Islet of Langerhans (tissue), 1 donor: ENCODE data around the gene STK38L.
A peak's percentile ranks its signal among the peaks of the same experiment; 100 is the strongest.

Experiments used
- FAIRE-seq: peaks from one replicate; lab custom pipeline; 2011; peaks lifted over from hg19 to GRCh38; lab: Jason Lieb, UNC

The STK38L gene

DNA sequence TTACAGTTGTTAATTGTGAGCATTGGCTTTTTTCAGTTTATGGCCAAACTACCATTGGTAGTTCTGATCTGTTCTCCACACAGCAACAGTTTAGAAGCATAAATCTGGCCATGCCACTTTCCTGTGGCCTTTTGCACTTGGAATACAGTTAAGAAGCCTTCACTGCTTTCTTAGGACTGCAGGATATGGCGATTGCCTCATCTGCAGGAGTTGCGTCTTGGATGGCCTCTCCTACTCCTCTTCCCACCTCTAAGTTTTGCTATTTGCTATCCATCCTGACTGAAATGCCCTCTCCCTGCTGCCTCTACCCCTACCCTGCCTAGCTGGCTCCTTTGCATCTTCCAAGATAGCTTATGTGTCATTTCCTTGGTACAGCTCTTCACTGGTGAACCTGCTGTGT lies 75.8 kb downstream of the STK38L start:
- no peak for FAIRE-seq

DNA sequence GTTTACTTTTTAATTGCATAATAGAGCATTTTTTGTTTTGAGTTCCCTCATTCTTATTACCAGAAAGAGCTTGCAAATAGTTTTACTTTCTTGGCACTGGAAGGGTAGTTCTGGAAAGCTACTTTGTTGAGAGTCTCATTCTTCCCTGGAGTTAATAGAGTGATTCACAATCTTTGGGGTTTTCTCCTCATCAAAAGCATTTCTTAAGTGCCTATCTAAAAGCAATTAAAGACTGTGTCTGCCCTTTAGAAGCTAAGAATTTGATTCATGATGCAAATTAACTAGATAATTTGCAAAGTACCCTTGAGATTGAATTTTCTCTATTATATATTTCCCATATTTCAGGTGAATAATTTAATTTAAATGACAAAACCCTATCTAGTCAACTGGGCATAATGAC lies 80.4 kb downstream of the STK38L start:
- peak; percentile 21 for FAIRE-seq

DNA sequence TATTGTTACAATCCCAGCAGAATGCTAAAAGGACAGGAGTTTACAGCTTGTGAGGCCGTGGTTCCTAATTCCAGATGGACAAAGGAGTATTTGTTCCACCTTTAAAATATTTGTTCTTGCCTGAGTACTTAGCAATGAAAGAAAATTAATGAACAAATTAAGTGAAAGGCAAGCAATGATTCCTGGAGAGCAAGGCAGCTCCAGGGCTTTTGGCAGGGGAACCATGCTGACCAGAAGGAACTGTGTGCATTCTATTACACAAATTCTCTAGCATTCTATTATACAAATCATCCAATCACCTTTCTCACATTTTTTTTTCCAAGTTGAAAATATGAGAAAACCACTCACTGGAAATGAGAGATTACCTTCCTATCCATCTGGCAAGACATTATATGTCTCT lies 86.8 kb downstream of the STK38L start:
- FAIRE-seq = no peak

DNA sequence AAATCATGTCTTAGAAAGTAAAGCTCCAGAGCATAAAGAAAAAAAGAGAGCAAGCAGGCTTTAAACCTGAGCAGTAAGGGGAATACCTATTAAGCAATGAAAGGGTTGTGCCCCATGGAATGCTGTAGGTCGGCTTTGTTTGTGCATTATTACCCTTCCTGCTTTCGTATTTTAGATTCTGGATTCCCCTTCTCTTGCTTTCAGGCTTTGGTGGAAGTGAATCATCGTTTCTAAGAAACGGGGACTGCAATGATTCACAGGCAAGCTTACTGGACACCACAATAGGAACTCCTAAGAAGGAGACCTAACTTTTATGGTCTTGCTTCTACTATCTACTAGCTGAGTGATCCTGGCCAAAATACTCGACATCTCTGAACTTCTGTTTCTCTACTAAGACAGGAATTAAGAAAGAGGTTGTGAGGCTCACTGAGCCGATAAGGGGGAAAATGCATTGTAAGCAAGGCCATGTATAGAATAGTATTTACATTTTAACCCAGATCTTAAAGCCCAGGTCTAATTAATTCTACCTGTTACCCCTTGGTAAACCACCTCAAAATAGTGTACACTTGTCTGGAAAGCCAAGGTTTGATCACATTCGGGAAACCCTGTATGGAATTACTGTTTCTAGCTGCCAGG lies 87.3 kb downstream of the STK38L start:
- no peak for FAIRE-seq

DNA sequence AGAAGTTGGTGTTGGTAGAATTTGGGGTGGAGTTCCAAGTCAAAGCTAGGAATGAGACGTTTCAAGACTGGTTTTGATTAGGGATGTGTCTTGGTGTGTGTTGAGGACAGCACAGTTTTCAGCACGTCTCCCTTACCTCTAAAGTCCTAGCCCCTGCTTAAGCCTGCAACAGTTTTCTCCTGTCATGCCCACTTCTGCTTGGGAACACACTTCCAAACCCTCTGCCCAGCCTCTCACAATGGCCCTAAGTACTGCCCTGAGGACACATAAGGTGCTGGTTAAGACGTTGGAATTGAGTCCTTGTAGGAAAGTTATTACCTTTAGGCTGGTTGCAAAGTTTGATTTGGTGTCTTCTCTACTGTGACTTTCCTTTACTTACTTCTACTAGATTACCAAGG lies 87.8 kb downstream of the STK38L start:
- FAIRE-seq = no peak

DNA sequence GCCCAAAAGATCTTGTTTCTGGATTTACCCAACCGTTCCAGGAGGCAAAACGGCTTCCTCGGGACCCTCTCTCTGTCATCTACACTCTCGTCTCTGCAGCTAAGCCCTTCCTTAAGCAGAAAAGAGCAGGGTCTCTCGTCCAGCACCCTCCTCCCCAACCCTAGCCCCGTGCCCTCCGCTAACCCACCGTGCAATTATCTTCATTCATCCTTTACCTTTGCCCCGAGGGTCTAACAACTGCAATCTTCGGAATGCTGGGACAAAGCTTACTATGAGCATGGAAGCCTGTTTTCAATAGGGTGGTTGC lies 88.3 kb downstream of the STK38L start:
- no peak for FAIRE-seq

DNA sequence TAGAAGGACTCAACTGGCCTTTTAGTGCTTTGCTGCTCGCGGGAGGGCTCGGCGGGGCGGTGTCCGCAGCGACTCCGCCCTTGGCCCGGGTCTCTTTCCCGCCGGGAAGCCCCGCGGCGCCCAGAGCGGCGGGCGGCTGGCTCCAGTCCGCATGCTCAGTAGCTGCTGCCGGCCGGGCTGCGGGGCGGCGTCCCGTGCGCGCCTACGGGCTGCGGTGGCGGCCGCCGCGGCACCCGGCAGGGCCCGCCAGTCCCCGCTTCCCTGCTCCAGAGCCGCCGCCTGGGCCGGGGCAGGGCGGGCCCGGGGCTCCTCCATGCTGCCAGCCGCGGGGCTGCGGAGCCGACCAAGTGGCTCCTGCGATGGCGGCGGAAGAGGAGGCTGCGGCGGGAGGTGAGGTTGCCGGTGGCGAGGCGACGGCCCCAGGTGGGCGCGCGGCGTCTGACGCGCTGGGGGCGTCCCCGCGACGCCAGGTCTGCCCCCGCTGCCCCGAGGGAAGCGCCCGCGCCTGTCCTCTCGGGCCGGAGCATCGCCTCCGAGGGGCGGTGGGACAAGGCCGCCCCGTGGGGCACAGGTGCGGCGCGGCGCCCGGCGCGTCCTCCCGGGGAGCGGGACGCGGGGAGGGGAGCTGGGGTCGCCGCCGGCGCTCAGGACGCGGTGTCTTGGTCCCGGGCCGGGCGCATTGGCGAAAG lies 88.8 kb downstream of the STK38L start, which contains the start of gene BMAL2:
TSS of gene BMAL2 (plus strand) at position 123 of the 689 bp plus-strand sequence. CDS start at position 360, 237 bp downstream.
- FAIRE-seq = no peak

DNA sequence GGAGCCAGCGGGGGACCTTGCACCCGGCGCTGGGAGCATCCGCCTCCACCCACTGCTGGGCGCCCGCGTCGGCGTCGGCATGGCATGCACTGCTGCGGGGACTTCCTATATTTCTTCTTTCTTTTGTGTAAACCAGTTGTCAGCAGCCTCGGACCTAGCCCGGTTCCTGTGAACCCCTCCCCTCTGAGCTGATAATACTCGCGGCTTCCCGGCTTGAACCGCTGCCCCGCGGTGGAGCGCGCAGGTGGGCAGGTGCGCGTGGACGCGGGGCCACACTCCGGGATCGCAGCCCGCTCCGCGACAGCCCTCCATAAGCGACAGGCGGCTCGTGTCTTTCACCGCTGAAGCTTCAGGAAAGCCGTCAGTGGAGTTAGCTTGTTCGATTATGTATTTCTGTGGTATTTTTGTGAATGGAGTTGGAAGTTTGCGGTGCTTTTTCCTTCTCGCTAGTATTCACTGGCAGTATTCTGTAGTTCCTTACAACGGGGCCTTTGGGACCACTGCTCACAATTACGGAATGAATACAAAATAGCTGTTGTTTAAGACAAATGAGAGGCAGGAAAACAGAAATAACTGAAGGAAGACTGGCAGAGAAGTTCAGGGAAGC lies 89.4 kb downstream of the STK38L start:
- no peak for FAIRE-seq

DNA sequence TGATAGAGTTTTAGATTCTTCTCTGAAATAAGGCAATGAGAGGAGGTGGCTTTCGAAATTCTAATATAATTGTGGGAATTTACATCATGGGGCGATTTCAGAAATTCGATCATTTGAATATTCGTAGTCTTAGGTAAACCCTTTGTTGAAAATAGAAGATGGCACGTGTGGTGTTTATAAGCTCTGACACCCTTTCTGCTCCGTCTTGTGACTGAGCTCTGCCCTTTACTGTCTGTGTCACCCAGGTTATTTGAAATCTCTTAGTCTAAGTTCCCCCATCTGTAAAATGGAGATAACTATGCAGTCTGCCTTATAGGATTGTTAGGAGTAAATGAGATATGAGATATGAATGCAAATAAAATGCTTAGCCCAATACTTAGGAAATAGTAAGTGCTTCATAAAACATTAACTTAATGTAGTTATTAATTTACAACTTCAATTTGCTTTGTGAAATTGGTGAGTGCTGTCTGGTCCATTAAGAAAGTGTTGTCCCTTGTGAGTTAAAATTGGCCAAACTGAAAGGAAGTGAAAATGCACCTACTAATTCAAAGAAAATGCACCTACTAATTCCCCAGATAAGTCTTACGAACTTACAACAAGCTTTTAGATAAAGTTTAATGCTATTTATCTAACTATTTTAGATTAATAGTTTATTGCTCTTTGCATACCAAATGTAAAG lies 90.1 kb downstream of the STK38L start:
- FAIRE-seq = no peak

DNA sequence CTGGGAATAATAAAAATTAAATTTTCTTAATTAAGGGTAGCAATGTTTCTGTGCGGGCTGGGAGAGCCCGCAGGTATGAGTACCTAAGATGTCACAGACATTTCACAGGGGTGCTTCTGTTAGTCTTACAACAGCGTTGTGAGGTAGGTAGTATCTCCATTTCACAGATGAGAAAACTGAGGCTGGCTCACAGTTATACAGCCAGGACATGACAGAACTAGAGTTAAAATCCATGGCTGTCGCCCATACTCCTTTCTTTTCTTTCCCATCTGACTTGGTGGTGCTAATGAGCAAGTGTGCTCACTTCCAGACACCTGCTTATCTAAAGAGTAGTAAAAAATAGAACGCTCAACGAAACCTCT lies 90.6 kb downstream of the STK38L start:
- no peak for FAIRE-seq

DNA sequence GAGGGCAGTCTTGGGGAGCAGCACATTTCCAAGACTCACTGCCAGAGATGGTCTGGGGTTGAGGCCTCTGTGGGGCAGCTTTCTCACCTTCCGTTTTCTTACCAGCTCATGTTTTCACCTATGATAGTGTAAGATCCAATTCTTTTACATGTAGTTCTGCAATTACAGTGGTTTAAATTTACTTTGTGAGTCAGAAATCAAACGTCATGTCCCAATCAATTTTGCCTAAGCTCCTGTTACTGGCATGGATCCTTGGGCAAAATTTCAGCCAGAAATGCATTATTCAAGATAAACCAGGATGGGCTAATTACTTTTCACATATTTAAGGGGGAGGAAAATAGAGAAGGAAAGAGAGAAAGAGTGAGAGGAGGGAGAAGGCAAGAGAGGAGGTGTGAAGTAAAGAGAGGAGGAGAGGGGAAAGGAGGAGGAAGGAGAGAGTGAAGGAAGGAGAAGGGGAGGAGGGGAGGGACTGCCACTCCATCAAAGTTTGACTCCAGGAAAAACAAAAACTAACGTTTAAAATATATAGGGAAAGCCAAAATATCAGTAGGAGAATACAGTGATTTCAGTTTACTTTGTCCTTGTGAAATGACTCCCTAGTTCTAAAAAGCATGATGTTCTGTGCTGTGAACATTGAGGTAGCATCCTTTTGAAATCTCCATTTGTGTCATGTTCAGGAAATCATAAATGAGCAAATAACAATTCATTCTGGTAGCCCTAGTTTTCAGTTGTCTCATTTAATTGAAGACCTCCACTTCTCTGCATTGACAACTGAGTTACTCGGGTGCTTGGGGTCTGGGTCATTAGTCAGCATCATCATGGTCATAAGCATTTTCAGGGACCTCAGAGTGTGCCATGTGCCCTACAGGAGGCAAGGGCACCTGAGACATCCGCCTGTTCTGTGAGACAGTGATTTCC lies 91.5 kb downstream of the STK38L start:
- no peak for FAIRE-seq

DNA sequence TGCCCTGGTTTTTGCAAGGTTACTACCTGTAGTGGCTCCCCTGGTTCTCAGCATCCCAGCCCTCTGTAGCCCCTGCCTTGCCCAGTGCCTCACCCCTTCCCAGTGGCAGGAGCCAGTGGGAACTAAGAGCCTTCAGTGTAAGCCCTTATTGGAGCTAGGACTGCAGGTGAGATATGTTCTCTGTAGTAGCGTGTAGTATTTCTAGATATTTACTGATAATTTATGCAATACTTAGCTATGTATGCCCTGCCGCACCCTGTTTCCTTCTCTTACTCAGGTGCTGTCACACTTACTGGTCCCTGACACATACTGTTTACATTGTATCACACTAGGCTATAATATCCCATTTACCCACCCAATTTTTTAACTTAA lies 92.2 kb downstream of the STK38L start:
- FAIRE-seq = no peak

DNA sequence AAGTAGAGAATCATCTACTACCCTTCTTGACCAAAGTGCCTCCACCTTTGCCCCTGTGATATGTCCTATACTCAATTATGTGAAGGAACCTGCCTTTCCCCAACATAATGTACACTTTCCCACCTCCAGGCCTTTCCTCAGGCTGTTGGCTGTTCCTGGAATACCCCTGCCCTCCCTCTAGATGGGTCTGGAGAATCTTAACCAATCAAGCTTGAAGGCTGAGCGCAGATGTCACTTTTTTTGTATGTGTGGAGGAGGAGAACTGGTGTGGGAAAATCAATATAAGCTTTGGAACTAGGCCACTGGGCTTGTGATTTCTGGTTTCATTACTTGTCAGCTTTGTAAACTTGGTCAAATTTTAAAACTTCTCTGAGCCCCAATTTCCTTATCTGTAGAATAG lies 93.3 kb downstream of the STK38L start:
- no peak for FAIRE-seq

DNA sequence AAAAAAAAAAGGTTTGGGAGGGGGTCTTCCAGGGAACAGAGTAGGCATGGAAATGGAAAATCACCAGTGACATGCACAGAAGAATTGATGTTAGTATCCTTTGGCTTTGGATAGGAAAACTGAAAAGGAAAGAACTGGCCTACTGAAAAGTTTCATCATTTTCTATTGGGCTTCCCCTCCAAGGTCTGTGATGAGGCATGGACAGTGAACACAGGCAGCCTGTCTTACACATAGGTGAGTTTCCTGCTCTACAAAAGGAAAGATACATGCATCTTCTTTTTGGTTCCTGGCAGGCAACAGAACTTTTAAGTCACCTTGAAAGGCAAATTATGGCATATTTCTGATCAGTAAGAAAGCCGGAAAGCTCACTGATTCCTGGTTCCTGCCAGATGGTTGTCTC lies 94.4 kb downstream of the STK38L start:
- FAIRE-seq = no peak

DNA sequence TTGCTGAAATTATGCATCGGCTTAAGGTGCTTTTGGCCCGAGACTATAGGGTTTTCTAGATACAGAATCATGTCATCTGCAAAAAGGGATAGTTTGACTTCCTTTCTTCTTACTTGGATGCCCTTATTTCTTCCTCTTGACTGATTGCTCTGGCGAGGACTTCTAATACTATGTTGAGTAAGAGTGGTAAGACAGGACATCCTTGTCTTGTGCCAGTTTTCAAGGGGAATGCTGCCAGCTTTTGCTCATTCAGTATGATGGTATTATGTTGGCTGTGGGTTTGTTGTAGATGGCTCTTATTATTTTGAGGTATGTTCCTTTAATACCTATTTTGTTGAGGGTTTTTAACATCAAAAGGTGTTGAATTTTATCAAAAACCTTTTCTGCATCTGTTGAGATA lies 96.9 kb downstream of the STK38L start:
- FAIRE-seq = no peak

DNA sequence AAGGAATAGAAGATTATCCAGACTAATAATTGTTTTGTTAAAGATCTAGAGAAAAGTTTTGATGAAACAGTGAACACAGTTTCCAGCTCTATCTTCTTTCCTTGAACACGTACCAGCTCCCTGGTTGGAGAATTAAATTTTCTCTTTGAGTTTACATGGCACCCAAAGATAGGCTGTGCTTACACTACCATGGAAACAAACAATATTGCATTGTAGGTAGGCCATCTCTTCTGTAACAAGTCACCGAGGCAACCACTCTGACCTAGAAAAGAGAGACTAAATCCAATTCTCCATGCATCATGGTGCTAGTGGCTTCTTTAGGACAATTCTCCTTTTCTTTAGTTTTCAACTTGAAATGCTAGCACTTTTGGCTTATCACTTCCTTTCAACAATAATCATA lies 98.5 kb downstream of the STK38L start:
- FAIRE-seq = no peak

DNA sequence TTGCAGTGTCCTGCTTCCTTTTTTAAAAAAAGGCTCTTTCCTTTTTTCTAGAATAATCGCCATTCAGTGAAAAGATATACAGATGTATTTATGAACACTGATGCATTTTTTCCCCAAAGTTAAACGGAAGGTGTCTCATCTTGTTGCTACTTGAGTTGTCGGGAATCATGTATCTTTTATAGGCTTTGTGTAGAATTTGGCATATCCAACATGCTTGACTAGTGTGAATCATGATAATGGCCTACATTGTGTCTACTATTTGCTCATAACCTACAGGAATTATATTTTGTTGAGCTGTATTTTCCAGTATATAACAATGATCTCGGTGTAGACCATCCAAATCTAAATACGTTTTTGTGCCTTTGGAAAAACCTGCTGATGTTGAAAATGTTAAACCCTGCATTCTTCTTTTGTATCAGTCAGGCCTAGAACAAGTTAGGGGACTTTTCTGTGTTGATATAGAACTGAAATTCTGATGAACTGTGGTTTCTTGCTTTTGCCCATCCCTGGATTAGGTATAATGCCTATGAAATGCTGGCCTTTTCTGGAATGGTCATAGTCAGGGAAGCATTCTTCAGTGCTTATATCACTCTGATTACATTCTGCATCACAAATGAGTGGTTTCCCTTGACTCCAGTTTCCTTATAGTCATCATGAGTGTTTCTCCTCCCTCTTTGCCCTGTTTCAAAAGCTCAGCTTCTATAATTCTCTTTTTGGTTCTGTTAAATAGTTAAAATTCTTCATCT lies 99.3 kb downstream of the STK38L start:
- no peak for FAIRE-seq

DNA sequence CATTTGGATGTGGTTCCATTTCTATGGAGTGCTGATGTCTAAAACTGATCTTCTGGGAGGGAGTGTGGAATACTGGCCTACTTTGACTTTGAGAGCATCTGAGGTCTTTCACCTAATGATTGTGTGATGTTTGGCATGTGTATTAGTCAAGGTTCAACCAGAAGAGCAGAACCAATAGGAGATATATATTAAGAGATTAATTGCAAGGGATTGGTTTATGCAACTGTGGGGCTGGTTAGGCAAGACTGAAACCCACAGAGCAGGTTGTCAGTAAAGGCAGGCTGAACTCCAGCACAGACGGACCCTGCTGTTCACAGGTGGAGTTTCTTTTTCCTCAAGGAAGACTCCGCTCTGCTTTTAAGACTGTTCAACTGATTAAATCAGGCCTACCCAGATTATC lies 100.2 kb downstream of the STK38L start:
- FAIRE-seq = no peak

DNA sequence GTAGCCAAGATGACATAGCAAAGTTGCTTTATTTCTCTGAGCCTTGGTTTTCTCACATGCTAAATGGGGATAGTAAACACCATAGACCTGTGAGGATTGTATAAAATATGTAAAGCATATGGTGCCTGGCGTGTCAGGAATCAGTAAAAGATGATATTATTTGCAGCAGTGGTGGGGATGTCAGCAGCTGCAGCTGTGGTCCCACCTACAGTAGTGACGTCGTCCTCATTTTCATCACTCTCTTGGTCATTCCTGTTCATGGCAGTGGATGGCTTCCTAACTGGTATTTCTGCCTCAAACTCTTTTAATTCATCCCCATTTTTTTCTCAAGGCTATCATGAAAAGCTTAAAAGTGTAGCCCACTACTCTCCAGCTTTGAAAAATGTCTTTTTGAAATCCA lies 100.7 kb downstream of the STK38L start:
- no peak for FAIRE-seq

DNA sequence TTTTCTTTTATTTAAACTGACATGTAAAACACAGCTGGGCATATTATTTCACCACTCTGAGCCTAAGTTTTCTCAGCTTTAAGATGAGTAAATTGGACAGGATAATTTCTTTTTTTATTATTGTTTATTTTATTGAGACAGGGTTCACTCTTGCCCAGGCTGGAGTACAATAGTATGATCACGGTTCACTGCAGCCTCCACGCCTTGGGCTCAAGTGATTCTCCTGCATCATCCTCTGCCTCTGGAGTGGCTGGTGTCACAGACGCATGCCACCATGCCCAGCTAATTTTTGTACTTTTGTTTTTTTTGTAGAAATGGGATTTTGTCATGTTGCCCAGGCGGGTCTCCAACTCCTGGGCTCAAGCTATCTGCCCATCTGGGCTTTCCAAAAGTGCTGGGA lies 101.3 kb downstream of the STK38L start:
- no peak for FAIRE-seq

DNA sequence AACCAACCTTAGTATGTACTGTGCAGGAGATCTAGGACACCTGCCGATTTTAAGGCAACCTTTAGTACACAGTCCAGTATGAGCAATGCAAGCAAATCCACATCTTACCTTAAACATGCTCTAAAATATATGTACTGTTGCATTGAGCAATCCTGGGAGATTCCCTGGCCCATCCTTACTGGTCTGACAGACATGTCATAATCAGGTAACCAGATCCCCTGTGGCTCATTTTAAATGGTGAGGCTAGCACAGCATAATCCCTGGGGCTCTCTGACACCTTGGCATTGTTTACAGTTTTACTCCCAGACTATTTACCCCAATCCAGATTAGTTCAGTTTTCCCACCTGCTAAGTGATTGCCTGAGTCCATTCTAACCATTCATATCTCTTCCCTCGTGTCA lies 103.7 kb downstream of the STK38L start:
- no peak for FAIRE-seq

DNA sequence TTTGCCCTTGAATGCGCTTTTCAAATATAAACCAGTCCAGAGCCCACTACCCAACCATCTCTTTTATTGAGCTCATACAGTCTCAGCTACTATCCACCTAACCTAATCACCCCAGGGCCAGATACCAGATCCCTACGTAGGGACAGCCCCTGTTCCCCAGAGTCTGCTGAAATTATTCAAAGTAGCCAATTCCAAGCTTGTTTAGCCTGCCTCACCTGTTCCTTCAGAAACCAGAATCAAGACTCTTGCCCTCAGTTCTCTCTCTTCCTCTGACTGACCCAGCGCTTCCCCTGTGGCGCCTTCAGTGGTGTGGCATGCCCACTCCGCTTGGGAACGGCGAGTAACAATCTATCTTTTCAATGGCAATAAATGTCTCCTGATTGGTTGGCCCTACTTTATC lies 107.4 kb downstream of the STK38L start:
- no peak for FAIRE-seq
